IPS DF 4.7 (cell line): ENCODE measurements around the gene OR10D3.
A peak's percentile ranks its signal among the peaks of the same experiment; 100 is the strongest.
"Not testable (repeated sequence)": the region's sequence is repeated elsewhere in the genome, so short reads cannot be mapped to it uniquely, and the experiment has no call there.

Source experiments
- DNase-seq: peaks from one replicate; pipeline ENCODE4 v3.0.0-alpha.2; 2013; ENCODE audit warnings: low spot score; ENCODE audit errors: extremely low read depth

Gene OR10D3

DNA sequence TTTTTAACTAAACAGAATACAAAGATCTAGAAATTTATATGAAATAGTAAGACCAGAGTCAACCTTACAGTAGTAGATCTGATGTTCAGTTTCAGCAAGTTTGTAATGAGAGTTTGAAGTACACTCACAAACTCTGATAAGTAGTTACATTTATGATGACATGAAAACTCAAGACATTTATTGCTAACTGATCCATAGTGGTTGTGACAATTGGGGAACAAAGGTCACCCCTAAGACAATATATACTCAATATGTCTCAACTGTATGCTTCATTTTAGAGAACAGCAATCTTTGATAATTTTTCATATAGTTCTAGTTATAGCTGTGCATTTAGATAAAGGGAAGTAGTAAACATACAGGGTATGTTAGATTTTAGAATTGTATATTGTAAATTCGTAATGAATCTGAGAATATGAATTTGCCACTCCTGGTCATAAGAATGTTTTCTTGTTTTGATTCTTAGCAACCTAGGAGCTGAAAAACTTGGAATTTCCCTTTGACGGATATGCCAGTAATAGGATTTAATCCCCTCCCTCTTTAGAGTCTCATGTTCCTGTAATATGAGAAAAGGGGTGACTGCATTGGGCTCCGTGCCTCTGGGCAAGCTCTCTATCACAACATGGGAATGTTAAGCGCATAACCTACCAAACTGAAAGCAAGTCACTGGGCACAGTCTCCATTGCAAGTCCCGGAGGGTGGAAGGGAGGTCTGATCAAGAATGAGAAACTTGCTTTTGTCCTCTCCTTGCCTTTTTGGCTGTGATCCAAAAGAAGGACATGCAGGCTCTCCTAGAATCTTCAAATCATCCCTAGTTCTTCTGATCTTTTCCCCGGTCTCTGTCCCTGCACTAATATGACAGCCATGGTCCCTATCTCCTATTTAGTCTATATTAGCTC is 11.4 kb downstream of the OR10D3 start:
- no peak for DNase-seq

DNA sequence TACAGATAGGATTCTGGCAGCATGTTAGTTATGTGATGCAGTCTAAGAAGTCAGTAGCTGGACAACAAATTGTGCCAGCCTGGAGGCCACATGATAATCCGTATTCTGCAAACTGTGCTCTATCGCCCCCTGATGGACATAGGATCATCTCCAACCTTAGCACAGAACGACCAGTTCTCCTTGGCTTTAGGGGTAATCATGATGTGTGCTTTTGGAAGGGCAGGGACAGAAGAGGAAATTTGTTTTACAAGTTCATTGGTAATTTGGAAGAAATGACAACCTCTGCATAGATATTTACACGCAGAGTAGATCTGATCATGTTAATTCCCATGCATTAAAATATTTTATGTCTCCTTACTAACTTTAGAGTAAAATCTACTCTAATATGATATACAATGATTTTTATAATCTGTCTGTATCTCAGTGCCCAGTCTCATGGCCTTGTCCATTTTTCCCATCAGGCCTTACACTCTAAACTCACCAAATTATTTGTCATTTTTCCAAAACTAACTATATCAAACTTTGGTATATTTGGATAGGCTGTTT is 12.1 kb downstream of the OR10D3 start:
- peak; percentile 44 for DNase-seq

DNA sequence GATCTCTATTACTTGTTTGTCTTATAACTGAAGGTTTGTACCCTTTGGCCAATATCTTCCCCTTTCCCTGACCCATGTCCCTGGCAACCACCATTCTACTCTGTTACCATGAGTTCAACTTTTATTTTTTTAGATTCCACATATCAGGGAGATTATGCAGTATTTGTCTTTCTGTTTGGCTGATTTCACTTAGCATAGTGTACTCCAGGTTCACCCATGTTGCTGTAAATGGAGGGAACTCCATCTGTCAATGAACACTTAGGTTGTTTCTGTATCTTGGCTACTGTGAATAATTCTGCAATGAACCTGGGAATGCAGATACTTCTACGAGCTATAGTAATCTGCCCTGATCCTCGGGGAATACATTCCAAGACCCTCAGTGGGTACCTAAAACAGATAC is 14.9 kb downstream of the OR10D3 start:
- DNase-seq, result no peak

DNA sequence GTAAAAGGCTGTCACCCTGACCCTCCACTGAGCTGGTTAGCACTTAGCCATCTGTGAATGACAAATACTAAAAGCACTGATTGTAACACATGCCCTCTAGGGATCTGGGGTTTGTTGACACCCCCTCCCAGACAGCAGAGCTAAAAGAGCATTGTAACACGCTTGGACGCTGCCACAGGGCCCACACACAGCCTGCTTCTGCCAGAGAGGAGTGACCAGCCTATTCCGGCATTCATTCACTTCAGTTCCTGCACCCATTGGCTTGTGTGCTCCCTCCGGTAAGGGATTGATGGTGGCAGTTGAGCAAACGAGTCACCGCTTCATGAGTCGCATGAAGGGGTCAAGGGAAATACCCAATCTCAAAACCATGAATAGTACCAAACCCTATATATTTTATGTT is 15.8 kb downstream of the OR10D3 start:
- no peak for DNase-seq

DNA sequence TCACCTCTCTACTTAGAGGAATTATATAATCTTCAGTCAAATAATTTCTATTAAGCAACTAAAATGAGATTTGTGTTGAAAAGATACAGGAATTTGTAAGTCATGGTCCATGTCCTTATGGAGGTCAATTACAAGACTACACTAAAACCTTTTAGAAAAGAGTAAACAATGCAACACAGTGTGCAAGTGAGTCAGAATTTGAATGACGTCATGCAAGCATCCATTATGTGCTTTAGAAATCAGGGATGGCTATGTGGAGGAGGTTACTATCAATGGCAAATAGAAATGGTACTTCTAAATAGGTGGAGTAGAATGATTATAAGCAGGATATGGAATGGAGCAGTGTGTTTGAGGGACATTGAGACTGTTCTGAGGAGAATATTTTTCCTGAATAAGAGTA is 16.6 kb downstream of the OR10D3 start:
- DNase-seq, result no peak

DNA sequence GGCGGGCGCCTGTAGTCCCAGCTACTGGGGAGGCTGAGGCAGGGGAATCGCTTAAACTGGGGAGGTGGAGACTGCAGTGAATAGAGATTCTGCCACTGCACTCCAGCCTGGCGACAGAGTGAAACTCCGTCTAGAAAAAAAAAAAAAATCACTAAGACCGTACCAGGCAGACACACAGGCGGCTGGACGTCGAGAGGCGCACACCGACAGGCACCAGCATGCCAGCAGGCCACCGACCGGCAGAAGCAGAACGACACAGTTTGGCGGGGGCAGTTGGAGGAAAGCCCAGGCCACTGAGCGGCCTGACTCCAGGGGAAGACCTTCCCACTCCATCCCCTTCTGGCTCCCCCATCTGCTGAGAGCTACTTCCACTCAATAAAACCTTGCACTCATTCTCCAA is 17.5 kb downstream of the OR10D3 start:
- DNase-seq, result no peak

DNA sequence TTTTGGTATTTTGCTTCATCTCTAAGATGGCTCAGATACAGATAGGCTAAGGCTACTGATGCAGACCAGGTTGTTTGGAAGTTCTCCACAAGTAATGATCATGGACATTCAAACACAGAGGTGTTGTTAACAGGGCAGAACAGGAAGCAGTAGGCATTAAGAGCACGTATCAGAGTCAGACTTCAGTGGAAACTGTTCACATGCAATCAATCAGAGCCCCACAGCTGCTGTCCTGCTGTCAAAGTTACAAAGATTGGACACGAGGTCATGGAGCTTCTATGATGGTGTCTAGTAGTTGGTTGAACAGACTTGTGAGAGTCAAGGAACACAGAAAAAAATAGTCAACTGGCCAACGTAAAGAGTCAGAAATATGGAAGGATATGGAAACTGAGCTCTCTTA is 19.8 kb downstream of the OR10D3 start:
- no peak for DNase-seq

DNA sequence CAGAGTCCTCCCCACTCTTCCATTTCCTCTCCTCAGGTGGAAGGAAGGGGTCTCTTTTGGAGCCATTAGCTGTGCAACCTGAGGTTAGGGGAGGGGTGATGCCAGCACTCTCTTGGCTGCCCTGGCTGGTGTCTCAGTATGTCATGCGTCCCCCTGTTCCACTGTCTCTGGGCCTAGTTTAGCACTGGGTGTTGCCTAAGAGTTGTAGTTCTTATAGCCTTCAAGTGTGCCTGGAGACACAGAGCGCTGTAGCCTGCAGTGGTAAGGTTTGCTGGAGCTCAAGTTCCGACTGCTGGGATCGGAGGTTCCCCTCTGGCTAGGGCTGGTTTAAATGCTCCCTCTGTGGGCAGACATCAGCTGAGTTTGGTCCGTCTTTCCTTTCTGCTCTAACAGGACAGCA is 20.9 kb downstream of the OR10D3 start:
- DNase-seq, result no peak

DNA sequence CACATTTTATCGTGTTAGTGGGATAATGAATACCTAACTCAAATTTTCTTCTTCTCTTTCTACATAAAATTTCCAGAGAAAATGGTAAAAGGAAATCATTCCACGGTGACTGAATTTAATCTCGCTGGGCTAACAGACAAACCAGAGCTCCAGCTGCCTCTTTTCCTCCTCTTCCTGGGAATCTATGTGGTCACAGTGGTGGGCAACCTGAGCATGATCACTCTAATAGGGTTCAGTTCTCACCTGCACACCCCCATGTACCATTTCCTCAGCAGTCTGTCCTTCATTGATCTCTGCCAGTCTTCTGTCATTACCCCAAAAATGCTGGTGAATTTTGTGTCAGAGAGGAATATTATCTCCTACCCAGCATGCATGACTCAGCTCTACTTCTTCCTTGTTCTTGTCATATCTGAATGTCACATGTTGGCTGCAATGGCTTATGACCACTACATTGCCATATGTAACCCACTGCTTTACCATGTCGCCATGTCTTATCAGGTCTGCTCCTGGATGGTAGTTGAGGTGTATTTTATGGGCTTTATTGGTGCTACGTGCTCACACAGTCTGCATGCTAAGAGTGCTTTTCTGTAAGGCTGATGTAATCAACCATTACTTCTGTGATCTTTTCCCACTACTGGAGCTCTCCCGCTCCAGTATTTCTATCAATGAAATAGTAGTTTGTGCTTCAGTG is 24.1 kb downstream of the OR10D3 start:
- no peak for DNase-seq

DNA sequence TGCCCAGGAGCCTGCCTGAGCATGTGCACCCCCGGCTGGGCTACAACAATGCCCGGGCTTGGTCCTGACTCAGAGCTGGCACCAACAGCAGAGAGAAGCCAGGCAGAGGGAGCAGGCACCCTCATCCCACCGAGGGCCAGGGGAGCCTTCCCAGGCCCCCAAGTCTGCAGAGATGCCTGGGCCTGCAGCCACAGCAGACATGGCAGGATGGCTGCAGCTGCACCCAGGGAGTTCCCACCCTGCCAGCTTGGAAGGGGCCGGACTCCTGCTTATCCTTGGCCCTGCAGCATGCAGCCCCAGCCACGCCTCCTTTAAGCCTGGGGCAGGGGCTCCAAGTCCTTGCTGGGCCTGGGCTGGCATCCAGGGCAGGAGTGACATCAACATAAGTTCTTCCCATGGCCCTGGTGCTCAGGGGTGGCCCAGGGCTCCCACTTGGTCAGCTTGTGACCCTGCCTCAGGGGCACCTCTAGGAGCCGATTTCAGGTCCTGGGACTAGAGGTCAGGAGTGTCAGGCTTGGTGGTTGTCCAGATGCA is 26.7 kb downstream of the OR10D3 start:
- DNase-seq, result no peak

DNA sequence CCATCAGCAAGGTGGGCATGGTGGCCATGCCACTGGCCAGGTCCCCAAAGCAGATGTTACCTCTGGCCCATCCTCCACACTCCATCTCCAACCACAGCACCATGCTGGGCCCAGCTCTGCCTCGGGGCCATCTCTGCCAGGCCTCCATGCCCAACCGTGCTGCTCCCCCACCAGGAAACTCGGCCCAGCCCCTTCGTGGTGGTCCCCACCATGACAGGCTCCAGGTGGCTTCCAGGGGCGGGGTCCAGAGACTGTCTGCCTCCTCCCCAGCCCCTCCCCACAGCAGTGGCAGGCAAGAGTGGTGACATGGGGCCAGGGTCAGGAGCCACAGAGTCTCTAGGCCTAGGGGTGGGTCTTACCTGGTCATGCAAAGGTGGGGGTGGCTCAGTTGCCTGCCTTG is 27.3 kb downstream of the OR10D3 start:
- no peak for DNase-seq

DNA sequence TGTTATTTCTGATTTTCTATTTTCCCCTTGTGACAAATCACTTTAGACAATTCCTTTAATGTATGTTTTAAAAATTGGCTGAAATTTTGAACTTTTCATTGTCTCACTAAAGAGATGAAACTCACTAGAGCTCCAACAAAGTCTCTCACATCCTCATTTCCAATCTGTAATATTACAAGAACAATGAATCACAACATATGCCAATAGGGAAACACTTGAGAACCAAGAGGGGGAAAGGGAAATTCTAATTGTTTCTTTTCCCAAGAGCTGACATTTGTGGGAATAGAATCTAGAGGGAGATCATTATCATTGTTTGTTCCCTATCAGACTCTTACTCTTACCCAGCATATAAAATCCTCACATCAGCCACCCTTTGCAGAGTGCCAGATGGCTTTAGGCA is 28.2 kb downstream of the OR10D3 start:
- DNase-seq, result no peak

DNA sequence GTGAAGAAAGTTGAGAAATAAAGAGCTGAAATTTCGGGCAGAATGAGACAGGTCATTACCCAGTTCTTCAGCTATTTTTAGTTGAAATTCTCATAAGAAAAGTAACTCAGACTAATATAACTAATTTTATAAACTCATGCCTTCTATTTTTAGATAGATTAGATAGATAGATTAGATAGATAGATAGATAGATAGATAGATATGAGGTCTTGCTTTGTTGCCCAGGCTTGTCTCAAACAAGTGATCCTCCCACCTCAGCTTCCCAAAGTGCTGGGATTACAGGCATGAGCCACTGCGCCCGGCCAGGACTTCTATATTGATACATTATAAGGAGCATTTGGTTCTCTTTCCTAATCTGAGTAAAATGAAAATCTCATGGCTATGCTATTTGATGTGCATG is 30.9 kb downstream of the OR10D3 start:
- no peak for DNase-seq

DNA sequence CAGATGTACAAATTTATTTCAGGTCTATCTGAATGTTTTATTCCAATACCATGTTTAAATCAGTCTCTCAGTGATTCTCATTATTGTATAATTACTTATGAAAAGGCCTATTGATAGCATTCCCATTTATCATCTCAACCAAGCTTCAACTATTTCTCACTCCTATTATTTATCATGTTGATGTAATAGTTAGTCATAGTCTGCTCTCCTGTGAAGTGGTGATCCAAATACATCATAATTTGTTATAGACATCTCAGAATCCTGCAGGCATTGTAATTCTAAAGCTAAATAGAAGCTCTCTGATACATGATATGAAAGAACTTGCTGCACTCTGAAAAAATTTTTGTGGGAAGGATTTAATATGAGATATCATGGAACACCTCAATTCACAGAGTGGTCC is 36.0 kb downstream of the OR10D3 start:
- no peak for DNase-seq

DNA sequence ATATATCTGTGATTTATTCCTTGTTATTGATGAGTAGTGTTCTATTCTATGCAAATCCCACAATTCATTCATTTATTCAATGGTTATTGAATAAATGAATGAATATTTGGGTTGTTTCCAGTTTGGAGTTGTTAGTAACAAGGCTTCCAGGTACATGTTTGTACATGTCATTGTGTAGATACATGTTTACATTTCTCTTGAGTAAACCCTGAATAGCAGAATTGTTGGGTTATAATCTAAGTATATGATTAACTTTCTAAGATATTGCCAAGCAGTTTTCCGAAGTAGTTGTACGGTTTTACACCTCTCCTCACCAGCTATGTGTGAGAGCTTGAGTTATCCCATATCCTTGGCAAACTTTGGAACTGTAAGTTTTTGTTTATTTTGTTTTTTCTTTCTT is 39.3 kb downstream of the OR10D3 start:
- DNase-seq, result no peak

DNA sequence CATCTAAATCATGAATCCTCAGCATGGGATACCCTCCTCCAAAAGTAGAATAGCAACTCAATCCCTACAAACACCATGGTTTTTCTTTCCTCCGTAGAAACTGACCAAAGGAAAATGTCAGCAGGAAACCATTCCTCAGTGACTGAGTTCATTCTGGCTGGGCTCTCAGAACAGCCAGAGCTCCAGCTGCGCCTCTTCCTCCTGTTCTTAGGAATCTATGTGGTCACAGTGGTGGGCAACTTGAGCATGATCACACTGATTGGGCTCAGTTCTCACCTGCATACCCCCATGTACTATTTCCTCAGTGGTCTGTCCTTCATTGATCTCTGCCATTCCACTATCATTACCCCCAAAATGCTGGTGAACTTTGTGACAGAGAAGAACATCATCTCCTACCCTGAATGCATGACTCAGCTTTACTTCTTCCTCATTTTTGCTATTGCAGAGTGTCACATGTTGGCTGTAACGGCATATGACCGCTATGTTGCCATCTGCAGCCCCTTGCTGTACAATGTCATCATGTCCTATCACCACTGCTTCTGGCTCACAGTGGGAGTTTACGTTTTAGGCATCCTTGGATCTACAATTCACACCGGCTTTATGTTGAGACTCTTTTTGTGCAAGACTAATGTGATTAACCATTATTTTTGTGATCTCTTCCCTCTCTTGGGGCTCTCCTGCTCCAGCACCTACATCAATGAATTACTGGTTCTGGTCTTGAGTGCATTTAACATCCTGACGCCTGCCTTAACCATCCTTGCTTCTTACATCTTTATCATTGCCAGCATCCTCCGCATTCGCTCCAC is 41.7 kb downstream of the OR10D3 start:
- DNase-seq, result not testable (repeated sequence)

DNA sequence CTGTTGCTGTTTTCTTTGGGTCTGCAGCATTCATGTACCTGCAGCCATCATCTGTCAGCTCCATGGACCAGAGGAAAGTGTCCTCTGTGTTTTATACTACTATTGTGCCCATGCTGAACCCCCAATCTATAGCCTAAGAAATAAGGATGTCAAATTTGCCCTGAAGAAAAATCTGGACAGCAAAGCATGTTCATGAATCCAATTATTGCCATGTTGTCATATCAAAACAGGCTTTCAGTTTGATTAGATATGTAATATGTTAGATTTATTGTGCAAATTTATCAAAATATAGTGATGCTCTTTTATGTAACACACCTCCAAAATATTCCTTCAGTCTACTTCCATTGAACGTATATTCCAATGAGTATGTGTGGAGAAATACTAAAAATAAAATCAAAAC is 42.3 kb downstream of the OR10D3 start:
- DNase-seq, result no peak

DNA sequence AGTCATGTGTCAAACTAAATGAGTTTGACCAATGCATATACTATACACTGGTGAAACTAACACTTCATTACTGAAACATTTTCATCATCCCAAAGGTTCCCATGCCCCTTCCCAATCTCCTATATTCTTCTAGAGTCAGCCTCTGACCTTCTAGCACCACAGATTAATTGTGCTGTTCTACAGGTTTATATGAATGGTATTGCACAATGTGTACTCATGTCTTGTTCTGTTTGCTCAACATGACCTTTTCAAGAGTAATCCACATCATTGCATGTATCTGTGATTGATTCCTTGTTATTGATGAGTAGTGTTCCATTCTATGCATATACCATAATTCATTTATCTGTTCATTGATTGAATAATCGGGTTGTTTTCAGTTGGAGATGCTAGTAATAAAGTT is 50.2 kb downstream of the OR10D3 start:
- no peak for DNase-seq
